GM15510 (cell line): ENCODE results near the gene ABHD14A.

Source experiments
- POLR2A ChIP-seq: IDR thresholded peaks from 3 replicates; pipeline ENCODE4 v1.6.1; 2011; ENCODE audit warnings: borderline replicate concordance; ENCODE audit not compliant: insufficient read length; ENCODE audit errors: extremely low read depth

The ABHD14A gene

DNA sequence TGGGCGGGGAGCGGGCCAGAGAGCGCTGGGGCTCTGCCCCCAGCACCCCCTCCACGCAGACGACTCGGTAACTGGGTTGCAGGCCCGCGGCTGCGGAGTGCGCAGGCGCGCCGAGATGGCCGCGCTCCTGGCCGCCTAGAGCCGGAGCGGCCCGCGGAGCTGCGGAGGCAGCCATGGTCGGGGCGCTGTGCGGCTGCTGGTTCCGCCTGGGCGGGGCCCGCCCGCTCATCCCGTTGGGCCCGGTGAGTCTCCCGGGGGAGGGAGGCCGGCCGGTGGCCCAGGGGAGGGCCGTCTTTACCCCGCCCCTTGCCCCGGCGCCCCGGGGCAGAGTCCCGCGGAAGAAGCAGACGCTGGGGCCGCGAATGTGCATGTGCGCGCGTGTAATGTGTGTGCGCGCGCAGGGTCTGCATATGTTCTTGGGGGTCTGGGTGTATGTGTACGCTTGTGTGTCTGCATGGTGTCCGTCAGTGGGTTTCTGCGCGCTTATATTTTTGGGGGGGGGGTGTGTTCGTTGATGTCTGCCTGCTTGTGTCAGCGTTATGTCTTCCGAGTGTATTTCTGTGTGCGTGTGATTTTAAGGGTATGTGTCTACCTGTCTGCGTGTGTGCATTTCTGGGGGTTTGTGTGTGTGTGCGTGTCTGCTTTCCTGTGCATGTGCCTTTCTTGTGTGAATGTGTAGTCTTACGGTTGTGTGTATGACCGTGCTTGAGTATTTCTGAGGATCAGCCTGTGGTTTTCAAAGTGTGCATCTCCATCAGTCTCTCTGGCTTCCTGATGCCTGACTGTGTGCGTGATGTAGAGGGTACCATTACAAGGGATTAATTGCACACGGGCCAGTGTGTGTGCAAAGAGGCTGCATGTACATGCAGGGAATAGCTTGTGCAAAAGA is at the start of gene ABHD14A:
Gene ABHD14A (plus strand): TSS at position 102 of the 889 bp plus-strand sequence. CDS start 72 bp downstream, at position 174.
- TF ChIP-seq POLR2A, result peak; percentile 93

DNA sequence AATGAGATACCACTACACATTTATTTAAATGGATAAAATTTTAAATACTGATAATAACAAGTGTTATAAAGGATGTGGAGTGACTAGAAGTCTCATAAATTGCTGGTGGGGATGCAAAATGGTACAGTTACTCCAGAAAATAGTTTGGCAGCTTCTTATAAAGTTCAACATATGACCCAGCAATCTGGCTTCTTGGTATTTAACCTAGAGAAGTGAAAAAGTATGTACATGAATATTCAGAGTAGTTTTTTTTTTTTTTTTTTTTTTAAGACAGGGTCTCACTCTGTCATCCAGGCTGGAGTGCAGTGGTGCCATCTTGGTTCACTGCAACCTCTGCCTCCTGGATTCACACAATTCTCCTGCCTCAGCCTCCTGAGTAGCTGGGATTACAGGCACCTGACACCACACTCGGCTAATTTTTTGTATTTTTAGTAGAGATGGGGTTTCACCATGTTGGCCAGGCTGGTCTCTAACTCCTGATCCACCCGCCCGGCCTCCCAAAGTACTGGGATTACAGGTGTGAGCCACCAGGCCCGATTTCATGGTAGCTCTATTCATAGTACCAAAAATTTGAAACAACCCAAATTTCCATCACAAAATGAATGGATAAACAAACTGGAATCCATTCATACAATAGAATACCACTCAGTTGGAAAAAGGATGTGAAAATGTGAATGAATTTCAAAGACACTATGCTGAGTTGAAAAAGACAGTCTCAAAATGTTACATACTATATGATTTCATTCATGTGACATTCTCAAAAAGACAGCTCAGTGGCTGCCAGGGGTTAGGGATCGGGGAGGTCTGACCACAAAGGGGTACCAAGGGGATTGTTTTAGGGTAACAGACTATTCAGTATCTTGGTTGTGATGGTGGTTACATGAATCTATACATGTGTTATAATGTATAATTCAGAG is 47.5 kb upstream of the ABHD14A start:
- TF ChIP-seq POLR2A, result no peak

DNA sequence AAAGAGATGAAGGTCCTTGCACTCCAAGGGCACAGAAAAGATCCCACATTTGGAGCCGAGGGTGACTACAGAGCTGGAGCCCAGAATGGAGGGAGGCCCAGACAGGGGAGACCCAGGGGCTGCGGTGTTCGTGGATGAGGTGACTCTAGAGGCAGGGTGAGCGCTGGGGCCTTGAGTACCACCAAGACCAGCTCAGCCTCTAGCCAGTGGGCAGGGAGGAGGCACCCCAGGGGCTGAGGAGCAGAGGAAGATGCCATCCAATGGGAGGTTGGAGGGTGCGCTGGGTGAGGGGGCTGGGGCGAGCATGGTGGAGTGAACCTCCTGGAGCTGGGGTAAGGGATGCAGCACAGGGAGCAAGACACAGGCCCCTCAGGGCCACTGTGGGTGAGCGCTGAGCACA is 46.4 kb upstream of the ABHD14A start:
- no peak for TF ChIP-seq POLR2A

DNA sequence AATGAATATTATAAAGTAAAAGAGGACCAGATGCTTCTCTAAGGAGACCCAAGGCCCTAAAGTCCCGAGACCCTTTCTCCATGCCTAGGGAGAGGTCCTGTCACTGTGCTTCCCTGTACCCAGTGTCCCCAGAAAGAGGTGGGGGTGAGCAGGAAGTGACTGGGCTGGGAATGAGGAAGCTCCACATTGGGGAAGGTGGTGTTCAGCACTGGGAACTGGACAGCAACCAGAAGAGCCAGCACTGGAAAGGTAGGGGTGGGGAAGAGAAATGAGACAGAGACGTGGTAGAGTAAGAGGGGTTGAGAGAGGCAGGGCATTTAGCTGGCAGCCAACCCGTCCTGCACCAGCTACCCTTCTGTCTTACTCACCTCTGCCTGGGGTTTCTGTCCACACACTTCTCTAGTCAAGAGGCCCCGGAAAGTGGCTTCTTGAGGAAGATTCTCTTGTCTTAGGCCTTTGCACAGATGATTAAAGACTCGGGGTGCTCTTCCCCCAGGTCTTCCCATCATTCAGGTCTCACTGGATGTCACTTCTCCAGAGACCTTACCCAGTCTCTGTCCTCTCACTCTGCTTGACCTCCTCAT is 45.4 kb upstream of the ABHD14A start:
- TF ChIP-seq POLR2A, result no peak

DNA sequence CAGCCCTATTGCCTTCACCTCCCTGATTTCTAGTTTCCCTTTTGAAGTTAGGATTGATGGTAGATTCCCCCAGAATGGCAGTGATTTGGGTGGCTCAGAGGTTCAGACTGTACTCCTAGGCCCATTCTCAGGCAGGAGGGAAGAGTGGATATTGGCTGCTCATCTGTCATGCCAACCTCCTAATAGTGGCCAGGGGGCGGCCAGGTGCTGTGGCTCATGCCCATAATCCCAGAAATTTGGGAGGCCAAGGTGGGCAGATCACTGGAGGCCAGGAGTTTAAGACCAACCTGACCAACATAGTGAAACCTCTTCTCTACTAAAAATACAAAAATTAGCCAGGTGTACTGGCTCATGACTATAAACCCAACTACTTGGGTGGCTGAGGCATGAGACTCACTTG is 44.4 kb upstream of the ABHD14A start:
- no peak for TF ChIP-seq POLR2A

DNA sequence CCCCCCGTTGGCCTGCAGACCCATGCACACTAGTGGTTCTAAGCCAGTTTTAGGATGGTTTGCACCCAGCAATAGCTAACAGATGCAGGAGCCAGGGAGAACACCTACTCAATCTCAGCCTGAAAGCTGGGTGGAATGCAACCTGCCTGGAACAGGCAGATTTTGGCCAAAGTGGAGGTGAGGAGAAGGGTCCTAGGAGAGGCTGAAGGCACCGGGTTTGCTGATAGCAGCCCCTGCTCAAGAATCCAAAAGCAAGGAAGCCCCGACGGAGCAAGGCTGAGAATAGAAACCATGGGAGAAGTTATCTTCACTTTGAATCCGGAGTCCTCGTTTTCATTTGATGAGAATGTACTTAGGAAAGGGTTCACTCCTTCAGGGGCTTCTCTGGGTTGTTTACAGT is 43.1 kb upstream of the ABHD14A start:
- TF ChIP-seq POLR2A, result no peak

DNA sequence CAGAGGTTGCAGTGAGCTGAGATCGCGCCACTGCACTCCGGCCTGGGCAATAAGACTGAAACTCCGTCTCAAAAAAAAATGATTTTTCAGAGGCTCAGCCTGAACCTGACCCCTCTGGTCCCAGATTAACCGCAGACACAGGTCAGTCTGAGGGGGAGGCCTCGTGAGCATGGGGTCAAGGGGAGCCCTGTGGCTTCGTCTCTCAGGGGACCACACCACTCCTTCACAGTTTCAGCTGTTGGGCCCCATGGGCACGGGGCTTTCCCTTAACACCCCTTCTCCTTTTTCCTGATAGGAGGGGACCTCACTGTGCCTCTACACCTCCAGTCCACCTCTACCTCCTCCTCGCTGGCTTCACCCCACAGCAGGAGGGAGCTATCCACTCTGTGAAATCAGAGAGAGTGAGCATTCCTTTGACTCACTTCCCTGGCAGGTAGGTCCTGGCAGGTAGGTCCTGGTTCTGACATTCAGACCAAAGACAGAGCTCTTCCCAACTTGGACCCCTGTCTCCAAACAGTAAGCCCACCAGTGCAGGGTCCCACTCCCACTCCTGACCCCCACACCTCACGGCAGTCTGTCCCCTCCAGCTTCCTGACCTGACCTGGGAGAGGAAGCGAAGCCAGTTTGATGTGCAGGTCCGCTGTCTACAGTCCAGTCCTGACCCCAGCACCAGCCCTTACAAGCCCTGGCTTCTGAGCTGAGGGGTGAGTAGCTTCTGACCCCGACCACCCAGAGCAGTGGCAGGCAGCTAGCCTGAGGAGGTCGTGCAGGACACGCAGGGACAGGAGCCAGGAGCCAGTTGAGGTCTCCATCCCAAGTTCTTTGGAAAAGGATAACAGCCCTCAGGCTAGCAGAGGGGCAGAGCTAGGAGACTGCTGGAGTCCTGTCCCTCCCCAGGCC is 42.1 kb upstream of the ABHD14A start:
- TF ChIP-seq POLR2A, result no peak

DNA sequence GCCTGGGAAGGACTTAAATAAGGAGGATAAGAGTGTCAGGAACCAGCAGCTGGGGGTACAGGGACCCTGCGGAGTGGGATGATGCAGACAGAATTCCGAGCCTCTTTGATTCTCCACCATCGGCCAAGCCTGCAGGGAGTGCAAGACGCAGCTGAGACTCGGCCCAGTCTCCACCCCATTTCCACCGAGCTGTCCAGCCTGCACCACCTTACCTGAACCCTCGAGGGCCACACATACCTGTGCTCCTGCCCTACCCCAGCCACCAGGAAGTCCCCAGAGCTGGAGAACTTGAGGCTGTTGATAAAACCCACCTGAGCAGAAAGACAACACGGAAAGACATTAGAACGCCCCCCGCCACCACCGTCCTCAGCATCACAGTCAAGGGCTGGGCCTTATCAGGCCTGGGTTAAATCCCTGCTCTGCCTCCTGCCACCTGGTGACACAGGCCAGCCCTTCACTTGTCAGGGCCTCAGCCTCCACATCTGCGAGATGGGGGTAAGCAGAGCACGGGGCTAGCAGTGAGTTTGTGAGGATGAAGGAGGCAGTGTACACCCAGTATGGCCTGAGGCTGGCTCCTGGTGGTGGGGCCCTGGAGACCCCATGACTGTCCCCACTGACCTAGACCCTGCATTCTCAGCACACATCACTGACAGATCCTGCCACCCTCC is 41.3 kb upstream of the ABHD14A start:
- TF ChIP-seq POLR2A, result no peak

DNA sequence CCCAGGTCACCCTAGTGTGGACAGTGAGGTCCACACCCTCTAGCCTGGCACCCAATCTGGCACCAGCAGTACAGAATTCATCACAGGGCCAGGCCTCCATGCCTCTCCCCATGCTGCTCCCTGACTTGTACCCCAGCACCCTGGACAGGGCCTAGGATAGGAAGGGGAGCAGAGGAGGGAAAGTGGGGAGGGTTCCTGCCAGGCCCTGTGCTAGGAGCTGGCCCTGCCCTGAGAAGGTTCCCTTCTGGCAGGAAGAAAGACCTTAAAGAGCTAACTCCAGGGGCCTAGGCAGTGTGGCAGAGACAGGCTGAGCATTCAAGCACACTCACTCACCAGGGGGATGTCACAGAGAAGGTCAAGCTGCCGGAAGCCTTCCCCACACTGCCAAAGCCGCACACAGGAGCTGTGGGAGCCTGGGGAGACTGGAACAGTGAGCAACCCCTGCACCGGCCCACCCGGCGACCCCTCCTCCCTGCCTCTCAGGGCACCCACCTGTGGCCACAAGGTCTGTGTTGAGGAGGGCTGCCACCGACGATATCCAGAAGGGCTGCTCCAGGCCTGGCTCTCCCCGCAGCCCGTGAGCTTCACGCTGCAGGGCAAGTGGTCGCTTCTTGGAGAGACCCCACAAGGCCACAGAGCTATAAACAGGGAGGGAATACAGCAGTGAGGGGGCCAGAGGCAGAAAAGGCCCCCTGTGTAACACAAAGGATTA is 40.6 kb upstream of the ABHD14A start:
- no peak for TF ChIP-seq POLR2A

DNA sequence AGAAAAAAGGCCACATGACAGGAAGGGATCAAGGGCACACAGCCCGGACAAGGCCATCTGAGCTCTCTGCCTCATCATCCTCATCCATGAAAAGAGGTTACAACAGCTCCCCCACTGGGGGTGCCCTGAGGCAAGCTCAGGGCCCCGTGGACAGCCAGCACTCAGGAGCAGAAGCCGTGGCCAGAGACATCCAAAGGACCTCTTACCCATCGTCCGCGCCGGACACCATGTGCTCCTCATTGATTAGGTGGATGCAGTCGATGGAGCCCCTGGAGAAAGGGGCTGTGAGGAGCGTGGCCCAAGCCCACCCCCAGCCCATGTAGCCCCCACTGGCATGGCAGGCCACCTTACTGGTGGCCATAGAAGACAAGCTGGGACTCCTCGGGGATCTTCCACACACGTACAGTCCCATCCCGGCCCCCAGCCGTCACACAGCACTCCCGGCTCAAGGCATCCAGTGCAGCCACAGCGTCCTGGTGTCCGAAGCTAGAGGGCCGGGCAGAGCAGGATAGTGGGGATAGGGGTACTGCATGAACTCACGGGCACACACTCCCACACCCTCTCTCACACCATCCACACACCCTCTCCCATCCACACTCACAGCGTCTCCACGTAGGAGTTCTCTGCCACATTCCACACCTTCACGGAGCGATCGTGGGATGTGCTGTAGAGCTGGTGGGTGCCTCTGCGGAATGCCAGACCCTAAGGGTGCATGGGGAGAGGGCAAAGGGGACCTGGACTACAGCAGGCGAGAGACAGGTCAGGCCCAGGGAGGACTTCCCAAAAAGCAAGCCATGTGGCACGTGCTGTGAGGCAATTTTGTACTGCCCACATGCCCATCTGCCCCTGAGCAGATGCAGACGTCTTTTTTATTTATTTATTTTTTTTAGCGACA is 39.6 kb upstream of the ABHD14A start:
- TF ChIP-seq POLR2A, result no peak

DNA sequence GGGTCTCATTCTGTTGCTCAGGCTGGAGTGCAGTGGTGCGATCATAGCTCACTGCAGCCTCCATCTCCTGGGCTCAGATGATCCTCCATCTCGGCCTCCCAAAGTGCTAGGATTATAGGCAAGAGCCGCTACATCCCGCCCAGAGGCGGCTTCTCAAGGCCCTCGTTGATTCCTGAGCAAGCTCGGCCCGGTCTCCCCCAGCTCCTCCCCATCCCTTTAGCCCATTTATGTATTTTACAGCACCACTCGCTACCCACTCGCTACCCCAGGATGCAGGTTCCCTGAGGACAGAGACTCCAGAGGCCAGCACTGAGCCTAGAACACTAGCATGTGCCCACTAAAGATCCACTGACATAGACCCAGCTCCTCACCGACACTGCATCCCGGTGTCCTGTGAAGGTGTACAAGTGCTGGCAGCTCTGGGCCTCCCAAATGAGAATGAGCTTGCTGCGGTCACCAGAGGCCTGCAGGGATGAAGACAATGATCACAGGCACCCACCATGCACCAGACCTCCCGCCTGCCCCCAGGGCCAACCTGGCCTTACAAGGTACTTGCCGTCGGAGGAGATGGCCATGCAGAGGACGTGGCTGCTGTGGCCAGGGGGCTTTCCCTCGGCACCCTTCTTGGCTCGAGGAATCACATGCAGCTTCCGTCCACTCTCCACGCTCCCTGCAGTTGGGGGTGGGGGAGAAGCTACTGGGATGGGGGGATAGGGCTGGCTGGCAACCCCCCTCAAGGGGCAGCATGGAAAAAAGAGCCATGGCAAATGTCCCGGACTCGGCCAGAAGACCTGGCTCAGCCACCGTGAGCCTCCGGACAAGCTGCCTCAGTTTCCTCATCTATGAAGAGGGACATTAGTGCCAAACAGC is 38.7 kb upstream of the ABHD14A start:
- TF ChIP-seq POLR2A, result no peak
